Measurements from ENCODE around the gene REEP6. TPM values are rescaled to one million over a fixed set of nuclear protein-coding genes. Genes with fewer than 3 reads are reported as not detected.

REEP6 gene
- total RNA-seq (ENCODE audit: low replicate concordance), result 1.3 and 2.2 TPM in 2 replicates

DNA sequence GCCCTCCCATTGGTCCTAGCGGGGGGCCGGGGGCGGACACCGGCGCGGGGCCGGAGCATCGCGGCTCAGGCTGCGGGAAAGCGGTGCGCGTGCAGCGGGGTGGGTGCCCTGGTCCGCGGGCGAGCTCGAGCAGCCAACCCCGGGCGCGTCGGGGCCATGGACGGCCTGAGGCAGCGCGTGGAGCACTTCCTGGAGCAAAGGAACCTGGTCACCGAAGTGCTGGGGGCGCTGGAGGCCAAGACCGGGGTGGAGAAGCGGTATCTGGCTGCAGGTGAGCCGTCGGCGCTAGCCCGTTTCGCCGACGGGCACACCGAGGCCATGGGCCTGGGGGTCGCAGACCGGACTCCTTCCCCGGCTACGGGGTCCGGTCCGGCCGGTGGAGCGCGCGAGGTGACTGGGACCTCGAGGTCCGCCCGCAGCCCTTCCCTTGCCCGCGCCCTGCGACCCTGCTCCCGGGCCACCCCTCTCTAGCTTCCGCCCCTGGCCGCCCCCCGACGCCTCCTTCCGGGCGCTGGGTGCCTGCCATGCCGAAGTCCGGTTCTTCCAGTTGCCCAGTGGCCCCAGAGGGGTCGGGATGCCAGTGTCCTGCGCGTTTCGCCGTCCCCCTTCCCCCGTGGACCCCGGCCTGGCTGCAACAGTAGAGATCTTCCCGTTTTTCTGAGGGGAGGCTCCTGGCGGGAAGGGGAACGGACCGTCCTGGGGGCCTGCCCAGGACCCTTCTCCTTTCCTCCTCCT lies at the start of gene REEP6:
Gene REEP6, plus strand, starts transcription at position 68 of the 735 bp plus-strand sequence. Its CDS starts 89 bp downstream, at position 157.

DNA sequence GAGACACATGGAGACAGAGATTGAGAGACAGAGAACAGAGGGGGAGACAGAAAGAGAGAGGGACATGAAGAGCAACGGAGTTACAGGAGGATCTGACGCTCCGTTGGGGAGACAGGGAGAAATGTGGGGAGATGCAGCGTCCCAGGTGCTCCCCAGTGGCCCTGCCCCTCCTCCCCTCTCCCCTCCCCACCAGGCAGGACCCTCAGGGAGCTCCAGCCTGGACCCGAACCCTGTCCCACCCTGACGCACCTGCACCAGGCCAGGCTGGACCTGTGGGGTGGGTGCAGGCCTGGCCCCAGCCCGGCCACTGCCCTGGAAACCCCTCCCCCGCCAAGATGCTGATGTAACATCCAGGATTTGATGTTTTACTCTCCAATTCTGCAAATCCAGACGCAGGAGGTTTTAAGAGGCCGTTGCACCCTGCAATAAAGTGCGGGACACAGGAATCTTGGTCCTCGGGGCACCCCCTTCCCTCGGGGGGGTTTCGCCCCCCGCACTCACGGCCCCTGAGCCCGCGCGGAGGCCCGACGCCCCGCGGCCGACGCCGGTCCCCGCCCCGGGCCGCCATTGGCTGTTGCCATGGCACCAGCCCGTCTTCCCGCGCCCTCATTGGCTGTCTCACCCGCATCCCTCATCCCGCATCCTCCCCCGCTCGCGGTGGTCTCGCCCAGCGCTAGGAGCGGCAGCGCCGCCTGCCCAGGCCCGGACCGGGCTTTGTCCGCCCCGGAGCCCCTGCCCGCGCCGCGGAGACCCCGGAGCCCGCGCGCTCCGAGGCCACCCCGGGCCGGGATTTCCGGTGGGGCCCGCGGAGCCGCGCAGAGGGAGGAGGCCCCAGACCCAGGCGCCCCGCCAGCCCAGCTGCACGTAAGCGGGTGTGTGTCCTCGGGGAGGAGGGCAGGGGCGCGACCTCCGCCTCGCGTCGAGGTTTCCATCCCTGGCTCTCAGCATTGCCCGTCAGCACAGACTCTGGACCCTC lies 41.2 kb upstream of the REEP6 start, which contains the start of gene APC2:
Gene APC2, plus strand, starts transcription at position 655 of the 976 bp plus-strand sequence. CDS start 2,881 bp downstream, outside the sequence.

DNA sequence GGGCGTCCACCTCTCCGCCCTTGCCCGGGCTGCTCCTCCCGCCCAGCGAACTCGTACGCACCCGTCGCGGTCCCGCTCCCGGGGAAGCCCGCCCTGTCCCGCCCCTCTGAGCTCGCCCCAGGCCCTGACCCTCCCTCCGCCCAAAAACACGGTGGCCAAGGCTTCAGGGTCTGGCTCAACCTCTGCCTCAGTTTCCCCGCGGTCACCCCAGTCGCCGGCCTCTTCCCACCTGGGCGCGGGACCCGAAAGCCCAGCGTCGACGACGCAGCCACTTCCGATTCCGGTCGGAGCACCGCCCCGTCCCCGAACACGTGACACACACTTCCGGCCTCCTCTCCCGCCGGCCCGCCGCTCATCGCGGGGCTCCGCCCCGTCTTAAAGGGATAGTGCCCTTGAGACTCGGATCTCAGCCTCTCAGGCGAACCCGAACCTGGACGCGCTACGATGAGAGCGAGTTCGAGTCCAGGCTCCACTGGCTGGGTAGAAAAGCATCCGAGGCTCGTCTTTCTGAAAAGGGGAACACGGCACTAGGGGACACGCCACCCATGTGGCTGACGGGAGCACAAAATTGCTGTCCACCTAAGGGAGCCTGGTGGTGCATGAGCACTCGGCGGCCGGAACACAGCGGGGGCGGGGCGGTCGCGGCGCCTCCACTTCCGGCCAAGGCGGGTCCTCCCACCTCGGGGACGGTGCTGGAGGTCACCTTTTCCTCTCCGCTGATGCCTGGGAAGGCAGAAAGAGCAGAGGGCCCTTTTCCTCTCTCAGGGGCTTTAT lies 11.9 kb upstream of the REEP6 start, which contains the start of gene C19orf25:
Gene C19orf25, minus strand, starts transcription at position 282 of the 774 bp plus-strand sequence. CDS start 312 bp downstream, outside the sequence.

DNA sequence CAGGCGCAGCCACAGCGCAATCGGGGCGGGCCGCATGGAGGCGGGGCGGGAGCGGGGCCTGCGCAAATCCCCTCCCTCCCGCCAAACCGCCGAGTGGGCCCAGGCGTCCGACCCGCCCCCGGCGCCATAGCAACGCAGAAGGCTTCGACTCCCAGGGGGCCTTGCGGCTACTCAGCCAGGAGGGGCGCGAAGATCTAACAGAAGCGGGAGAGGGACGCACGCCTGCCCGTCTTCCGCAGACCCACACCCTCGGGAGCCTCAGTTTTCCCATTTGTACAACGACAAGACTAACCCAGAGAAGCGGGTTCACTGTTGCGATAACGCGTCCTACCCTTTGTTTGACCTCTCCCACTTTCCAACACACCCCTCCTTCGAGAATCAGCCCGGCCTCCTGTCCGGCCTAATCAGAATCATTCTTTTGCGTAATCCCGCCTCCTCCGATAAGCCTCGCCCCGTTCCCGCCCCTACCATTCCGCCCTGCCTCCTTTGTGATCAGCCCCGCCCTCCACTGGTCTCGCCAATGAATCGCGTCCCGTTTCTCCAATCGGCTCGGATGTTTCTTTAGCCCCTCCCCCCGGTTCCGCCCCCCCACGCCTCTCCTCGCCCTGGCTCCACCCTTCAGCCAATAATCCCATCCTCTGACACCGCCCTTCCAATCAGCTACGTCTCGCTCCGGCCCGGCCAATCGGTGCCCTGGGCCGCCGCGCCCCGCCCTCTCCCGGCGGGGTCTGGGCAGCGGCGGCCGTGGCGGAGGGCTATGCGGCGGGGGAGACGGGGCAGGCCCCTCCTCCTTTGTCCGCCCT lies 469 bp upstream of the REEP6 start, which contains the start of gene PCSK4:
Gene PCSK4, minus strand, starts transcription at position 40 of the 803 bp plus-strand sequence. Its CDS starts 4 bp downstream, at position 36.

DNA sequence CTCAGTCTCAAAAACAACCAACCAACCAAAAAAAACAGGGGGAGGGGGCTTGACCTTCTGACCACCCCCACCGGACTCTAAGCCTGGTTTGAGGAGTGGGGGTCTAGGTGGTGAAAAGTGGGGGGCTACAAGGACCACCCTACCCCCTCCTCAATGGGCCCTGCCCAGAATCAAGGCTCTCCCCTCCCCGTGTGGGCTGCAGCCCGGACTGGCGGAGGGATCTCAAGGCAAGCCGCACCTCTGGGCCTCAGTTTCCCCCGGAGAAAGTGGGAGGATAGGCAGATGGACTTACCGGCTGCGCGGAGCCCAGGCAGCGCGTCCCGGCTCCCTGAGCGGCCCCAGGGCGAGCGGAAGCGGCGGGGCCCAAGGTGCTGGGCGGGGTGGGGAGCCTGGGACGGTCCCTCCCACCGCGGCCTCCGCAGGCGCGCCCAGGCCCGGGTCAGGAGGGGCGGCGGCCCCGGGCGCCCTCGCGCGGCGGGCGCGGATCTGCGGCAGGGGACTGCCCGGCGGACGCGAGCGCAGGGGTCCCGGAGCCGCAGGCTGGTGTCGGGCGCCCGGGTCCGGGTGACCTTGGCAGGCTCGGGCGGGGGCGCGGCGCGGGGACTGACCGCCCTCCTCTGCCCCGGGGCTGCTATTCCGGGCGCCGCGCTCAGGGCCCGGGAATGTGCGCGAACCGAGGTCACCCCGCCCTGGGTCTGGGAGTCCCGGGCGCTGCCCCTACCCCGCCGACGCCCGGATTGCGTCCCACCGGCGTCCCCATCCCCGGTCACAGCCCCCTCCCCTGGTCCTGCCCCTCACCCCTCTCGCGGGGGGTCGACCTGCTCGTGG lies 21.9 kb downstream of the REEP6 start, which contains the start of gene ADAMTSL5:
Gene ADAMTSL5, minus strand, starts transcription at position 349 of the 828 bp plus-strand sequence. CDS start 2,076 bp downstream, outside the sequence.

DNA sequence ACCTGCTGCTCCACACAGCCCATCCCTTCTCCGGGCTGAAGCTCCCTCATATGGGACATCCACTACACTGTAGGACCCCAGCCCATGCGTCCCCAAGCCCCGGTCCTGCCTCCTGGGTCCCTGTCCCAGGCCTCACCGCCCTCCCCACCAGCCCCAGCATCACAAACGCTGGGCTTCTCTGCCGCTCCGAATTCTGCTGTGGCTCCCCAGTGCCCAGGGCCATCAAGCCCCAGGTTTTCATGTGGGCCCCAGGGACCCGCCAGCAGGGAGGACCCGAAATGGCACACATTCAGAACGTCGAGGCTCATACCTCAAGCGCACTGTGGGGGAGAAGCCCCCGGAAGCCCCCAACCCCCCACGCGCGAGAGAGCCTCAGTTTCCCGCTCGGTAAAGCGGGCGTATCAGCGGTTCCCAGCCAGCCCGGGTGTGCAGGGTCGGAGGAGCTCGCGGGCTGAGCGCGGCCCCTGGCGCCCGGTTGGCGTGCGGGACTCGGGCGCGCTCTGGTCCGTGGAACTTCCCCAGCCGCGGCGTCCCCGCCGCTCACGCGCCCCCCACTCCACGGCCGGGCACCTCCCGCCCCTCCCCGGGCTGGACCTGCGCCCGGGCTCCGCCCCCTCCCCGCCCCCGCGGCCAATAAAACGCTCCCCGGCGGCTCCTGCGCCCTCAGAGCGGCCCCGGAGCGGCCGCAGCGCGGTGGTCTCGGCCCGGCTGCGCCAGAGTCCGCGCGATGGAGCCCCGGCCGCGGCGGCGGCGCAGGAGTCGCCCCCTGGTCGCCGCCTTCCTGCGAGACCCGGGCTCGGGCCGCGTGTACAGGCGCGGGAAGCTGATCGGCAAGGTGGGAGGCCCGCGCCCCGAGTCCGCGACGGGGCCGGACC lies 32.7 kb downstream of the REEP6 start, which contains the start of gene PLK5:
Gene PLK5, plus strand, starts transcription at position 666 of the 875 bp plus-strand sequence. CDS start 2,920 bp downstream, outside the sequence.

Other genes with a start within 250 kb of the REEP6 start
- gene ATP5F1D, start 249.4 kb upstream of the REEP6 start, total RNA-seq (ENCODE audit: low replicate concordance), result 36.6 and 63.1 TPM in 2 replicates
- gene MIDN, start 242.6 kb upstream of the REEP6 start, total RNA-seq (ENCODE audit: low replicate concordance), result 2.8 and 15.9 TPM in 2 replicates
- gene CIRBP, start 221.8 kb upstream of the REEP6 start, total RNA-seq (ENCODE audit: low replicate concordance), result 148 and 327 TPM in 2 replicates
- 8.4 and 17.5 TPM in 2 replicates for gene FAM174C, start 215.7 kb upstream of the REEP6 start, total RNA-seq (ENCODE audit: low replicate concordance)
- gene EFNA2, start 205.3 kb upstream of the REEP6 start, total RNA-seq (ENCODE audit: low replicate concordance), result not detected in 2 replicates
- 51.4 and 87.2 TPM in 2 replicates for gene NDUFS7, start 107.3 kb upstream of the REEP6 start, total RNA-seq (ENCODE audit: low replicate concordance)
- 29.8 and 36.3 TPM in 2 replicates for gene GAMT, start 89.6 kb upstream of the REEP6 start, total RNA-seq (ENCODE audit: low replicate concordance)
- gene DAZAP1, start 83.6 kb upstream of the REEP6 start, total RNA-seq (ENCODE audit: low replicate concordance), result 22.8 and 53.7 TPM in 2 replicates
- 178 and 496 TPM in 2 replicates for gene RPS15, start 52.8 kb upstream of the REEP6 start, total RNA-seq (ENCODE audit: low replicate concordance)
- under 0.01 and 0.08 TPM in 2 replicates for gene APC2, start 41.1 kb upstream of the REEP6 start, total RNA-seq (ENCODE audit: low replicate concordance)
- 13.5 and 21.2 TPM in 2 replicates for gene C19orf25, start 12.0 kb upstream of the REEP6 start, total RNA-seq (ENCODE audit: low replicate concordance)
- gene PCSK4, start 831 bp upstream of the REEP6 start, total RNA-seq (ENCODE audit: low replicate concordance), result 0.68 and 1.5 TPM in 2 replicates
- 1.3 and 2.6 TPM in 2 replicates for gene ADAMTSL5, start 21.8 kb downstream of the REEP6 start, total RNA-seq (ENCODE audit: low replicate concordance)
- not detected in 2 replicates for gene PLK5, start 32.9 kb downstream of the REEP6 start, total RNA-seq (ENCODE audit: low replicate concordance)
- 29.7 and 35.6 TPM in 2 replicates for gene MEX3D, start 77.1 kb downstream of the REEP6 start, total RNA-seq (ENCODE audit: low replicate concordance)
- 75.7 and 87.9 TPM in 2 replicates for gene MBD3, start 101.7 kb downstream of the REEP6 start, total RNA-seq (ENCODE audit: low replicate concordance)
- gene UQCR11, start 114.3 kb downstream of the REEP6 start, total RNA-seq (ENCODE audit: low replicate concordance), result 42.0 and 110 TPM in 2 replicates
- gene TCF3, start 161.4 kb downstream of the REEP6 start, total RNA-seq (ENCODE audit: low replicate concordance), result 58.5 and 79.1 TPM in 2 replicates

All from smooth muscle cell of the coronary artery (primary cell).